Thymus (tissue), 11 donors: ENCODE measurements around the gene HRAS. TPM values are rescaled to one million over a fixed set of nuclear protein-coding genes. Genes with fewer than 3 reads are reported as not detected.

Experiments
- DNase-seq, 9 donors: peaks; one replicate each; pipeline ENCODE4 v3.0.0-alpha.2; 2013; ENCODE audit warnings: low spot score in 9 of 9, low read depth in 6 of 9, missing footprints in 1 of 9
- H3K27ac ChIP-seq, 2 donors: one replicate each; pipeline ENCODE4 v1.5.1; 2013; ENCODE audit warnings: control low read depth in 1 of 2, low read depth in 1 of 2, low read length in 1 of 2, mild to moderate bottlenecking in 1 of 2, moderate library complexity in 1 of 2
- H3K27me3 ChIP-seq, 2 donors: one replicate each; pipeline ENCODE4 v1.5.1; 2013; ENCODE audit warnings: low read length in 1 of 2; ENCODE audit not compliant: control insufficient read depth in 2 of 2, insufficient read depth in 1 of 2
- H3K36me3 ChIP-seq, 2 donors: one replicate each; pipeline ENCODE4 v1.5.1; 2013; ENCODE audit warnings: low read length in 1 of 2, mild to moderate bottlenecking in 1 of 2, moderate library complexity in 1 of 2; ENCODE audit not compliant: control insufficient read depth in 2 of 2, insufficient read depth in 2 of 2
- H3K4me1 ChIP-seq, 2 donors: one replicate each; pipeline ENCODE4 v1.5.1; 2013; ENCODE audit warnings: low read length in 2 of 2; ENCODE audit not compliant: control insufficient read depth in 2 of 2, insufficient read depth in 2 of 2
- H3K4me3 ChIP-seq, 2 donors: one replicate each; pipeline ENCODE4 v1.5.1; 2013; ENCODE audit warnings: low read length in 2 of 2, control low read depth in 1 of 2, mild to moderate bottlenecking in 1 of 2
- H3K9me3 ChIP-seq, 2 donors: one replicate each; pipeline ENCODE4 v1.5.1; 2013; ENCODE audit warnings: low read length in 1 of 2, mild to moderate bottlenecking in 1 of 2; ENCODE audit not compliant: control insufficient read depth in 2 of 2, insufficient read depth in 1 of 2
- WGBS: extraction: QIAGEN DNeasy Blood & Tissue Kit; methylation state at CpG from one replicate; pipeline ENCODE4 v1.1.7; 2013; 5-methylcytosine and 5-hydroxymethylcytosine counted together
- polyA plus RNA-seq: library from polyadenylated mRNA; stranded (reverse); fragments of 200-250 nt; gene quantifications from one replicate; pipeline ENCODE4 v1.2.3, GENCODE V29; 2013
- total RNA-seq: library from RNA; stranded (reverse); fragments of 120-200 nt; gene quantifications from one replicate; pipeline ENCODE4 v1.2.4, GENCODE V29; 2013
- donor health status: healthy.

Gene HRAS
- total and polyA plus RNA-seq, 2 donors, result 44.1 to 145 TPM

- Histone ChIP-seq H3K27me3 (peaks cover 13 to 17% of the 10 kb centered on the region in 2 donors), H3K36me3 (peaks cover 29 to 31% of the 10 kb centered on the region in 2 donors), H3K9me3 (peaks cover 0 to 6% of the 10 kb centered on the region in 2 donors), H3K4me1 (peaks cover 18 to 25% of the 10 kb centered on the region in 2 donors), H3K27ac (no peak overlapping the region), H3K4me3 (no peak overlapping the region)
- no peak for DNase-seq
- 97% methylated on average over 23 of the region's 23 CpGs for WGBS
These were observed 2.8 kb downstream of the HRAS start for GRCh38 chr11:532527-532985.

- H3K36me3 ChIP-seq, result peaks cover 29 to 31% of the 10 kb centered on the region in 2 donors
- peaks cover 10 to 12% of the 10 kb centered on the region in 2 donors for H3K27me3 ChIP-seq
- 95% methylated on average over 18 of the region's 18 CpGs for WGBS
- no peak for DNase-seq
- peaks cover 15 to 19% of the 10 kb centered on the region in 2 donors for H3K4me1 ChIP-seq
- H3K4me3 ChIP-seq, result no peak overlapping the region
- H3K9me3 ChIP-seq, result peaks cover 0 to 3% of the 10 kb centered on the region in 2 donors
- no peak overlapping the region for H3K27ac ChIP-seq
These were observed 3.4 kb downstream of the HRAS start for GRCh38 chr11:531919-532526.

GRCh38 chr11:530960-531831, 4.2 kb downstream of the HRAS start:
- Histone ChIP-seq H3K4me3 (no peak overlapping the region), H3K4me1 (peaks cover 11 to 14% of the 10 kb centered on the region in 2 donors), H3K27me3 (peaks cover 2 to 4% of the 10 kb centered on the region in 2 donors), H3K9me3 (no peaks in the 10 kb centered on the region), H3K27ac (no peak overlapping the region), H3K36me3 (peaks cover 29 to 31% of the 10 kb centered on the region in 2 donors)
- whole genome bisulfite sequencing, result 93% methylated on average over 28 of the region's 28 CpGs
- no peak for DNase-seq

- WGBS, result 95% methylated on average over 18 of the region's 18 CpGs
- DNase-seq, result no peak
- Histone ChIP-seq H3K4me1 (peaks cover 8 to 11% of the 10 kb centered on the region in 2 donors), H3K27ac (no peak overlapping the region), H3K9me3 (no peaks in the 10 kb centered on the region), H3K4me3 (no peak overlapping the region), H3K27me3 (no peaks in the 10 kb centered on the region), H3K36me3 (peaks cover 29 to 31% of the 10 kb centered on the region in 2 donors)
These were observed 5.5 kb downstream of the HRAS start for GRCh38 chr11:529728-530411.

- Histone ChIP-seq H3K9me3 (no peaks in the 10 kb centered on the region), H3K36me3 (peaks cover 29 to 31% of the 10 kb centered on the region in 2 donors), H3K27ac (no peak overlapping the region), H3K4me1 (peaks cover 1 to 3% of the 10 kb centered on the region in 2 donors), H3K27me3 (no peaks in the 10 kb centered on the region), H3K4me3 (no peak overlapping the region)
- WGBS, result 96% methylated on average over 29 of the region's 29 CpGs
- no peak for DNase-seq
These were observed 6.3 kb downstream of the HRAS start for GRCh38 chr11:528815-529727.

GRCh38 chr11:528166-528814, 7.1 kb downstream of the HRAS start:
- no peaks in the 10 kb centered on the region for H3K9me3 ChIP-seq
- WGBS, result 93% methylated on average over 30 of the region's 30 CpGs
- no peak overlapping the region for H3K4me3 ChIP-seq
- H3K27ac ChIP-seq, result no peak overlapping the region
- H3K4me1 ChIP-seq, result no peaks in the 10 kb centered on the region
- peaks cover 25 to 26% of the 10 kb centered on the region in 2 donors for H3K36me3 ChIP-seq
- H3K27me3 ChIP-seq, result no peaks in the 10 kb centered on the region
- DNase-seq, result no peak

- no peak for DNase-seq
- H3K27me3 ChIP-seq, result no peaks in the 10 kb centered on the region
- H3K4me1 ChIP-seq, result no peaks in the 10 kb centered on the region
- H3K36me3 ChIP-seq, result peaks cover 4 to 6% of the 10 kb centered on the region in 2 donors
- no peak overlapping the region for H3K27ac ChIP-seq
- WGBS, result 89% methylated on average over 17 of the region's 17 CpGs
- H3K9me3 ChIP-seq, result no peaks in the 10 kb centered on the region
- no peak overlapping the region for H3K4me3 ChIP-seq
These were observed 9.2 kb downstream of the HRAS start for GRCh38 chr11:526192-526591.

GRCh38 chr11:521177-521688, 14.1 kb downstream of the HRAS start:
- Histone ChIP-seq H3K9me3 (peaks cover 0 to 21% of the 10 kb centered on the region in 2 donors), H3K4me3 (no peak overlapping the region), H3K27ac (no peak overlapping the region), H3K27me3 (no peaks in the 10 kb centered on the region), H3K36me3 (no peaks in the 10 kb centered on the region), H3K4me1 (peaks cover 0 to 7% of the 10 kb centered on the region in 2 donors)
- WGBS, result 97% methylated on average over 10 of the region's 10 CpGs
- DNase-seq, result no peak
